Kidney capillary endothelial cell (primary cell): ENCODE measurements around the gene TRIM40.

Source experiments
- DNase-seq: peaks from one replicate; pipeline ENCODE4 v3.0.0-alpha.2; 2018; ENCODE audit warnings: low spot score

TRIM40 gene

GRCh38 chr6:30135757-30136156 lies at the start of gene TRIM40:
TRIM40 (plus strand) TSS chr6:30136140; CDS start chr6:30137037, 897 bp downstream.
- no peak for DNase-seq

DNA sequence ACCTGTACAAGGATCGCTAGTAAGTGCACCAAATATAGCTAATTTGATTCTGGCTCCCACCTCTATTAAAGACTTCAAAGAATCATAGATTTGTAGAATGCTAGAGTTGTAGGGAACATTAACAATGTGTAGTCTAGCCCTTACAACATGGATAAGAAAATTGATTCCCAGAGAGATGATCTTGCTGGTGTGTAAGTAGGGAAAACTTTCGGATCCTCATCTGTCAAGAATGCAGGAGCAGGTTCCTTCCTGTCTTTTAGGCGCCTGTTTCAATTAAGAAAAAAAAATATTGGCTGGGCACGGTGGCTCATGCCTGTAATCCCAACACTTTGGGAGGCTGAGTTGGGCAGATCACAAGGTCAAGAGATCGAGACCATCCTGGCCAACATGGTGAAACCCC lies 48.1 kb upstream of the TRIM40 start:
- DNase-seq: no peak

GRCh38 chr6:30091577-30092381 lies 44.2 kb upstream of the TRIM40 start:
- no peak for DNase-seq

DNA sequence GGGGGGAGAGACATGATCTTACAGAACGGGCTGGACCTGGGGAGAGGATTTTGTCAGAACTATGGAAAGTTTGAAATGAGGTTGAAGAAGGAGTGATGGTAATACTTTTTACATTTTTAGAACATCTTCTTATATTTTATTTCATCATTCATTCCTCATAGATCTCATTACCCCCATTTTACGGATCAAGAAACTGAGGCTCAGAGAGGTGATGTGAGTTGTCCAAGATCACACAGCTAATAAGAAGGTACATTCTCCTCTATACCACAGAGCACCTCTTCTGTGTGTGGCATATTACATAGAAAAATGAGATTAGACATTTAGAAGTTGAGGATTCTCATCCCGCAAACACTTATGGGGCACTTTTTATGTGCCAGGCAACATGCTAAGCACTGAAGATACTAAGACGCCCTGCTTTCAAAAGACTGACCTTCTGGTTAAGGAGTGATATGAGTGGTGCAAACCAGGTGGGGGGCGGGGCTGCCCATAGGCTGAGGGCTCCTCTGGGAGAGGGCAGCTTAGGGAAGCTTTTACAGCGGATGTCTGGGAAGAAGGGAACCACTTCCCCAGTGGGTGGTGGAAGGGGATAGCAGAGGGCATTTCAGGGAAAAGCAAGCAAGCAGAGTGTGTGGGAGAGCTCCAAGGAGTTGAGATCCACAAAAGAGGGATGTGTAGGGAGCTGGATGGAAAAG lies 42.9 kb upstream of the TRIM40 start:
- DNase-seq: no peak

GRCh38 chr6:30093951-30094661 lies 41.8 kb upstream of the TRIM40 start:
- no peak for DNase-seq

GRCh38 chr6:30096829-30097228 lies 39.1 kb upstream of the TRIM40 start:
- DNase-seq: no peak

DNA sequence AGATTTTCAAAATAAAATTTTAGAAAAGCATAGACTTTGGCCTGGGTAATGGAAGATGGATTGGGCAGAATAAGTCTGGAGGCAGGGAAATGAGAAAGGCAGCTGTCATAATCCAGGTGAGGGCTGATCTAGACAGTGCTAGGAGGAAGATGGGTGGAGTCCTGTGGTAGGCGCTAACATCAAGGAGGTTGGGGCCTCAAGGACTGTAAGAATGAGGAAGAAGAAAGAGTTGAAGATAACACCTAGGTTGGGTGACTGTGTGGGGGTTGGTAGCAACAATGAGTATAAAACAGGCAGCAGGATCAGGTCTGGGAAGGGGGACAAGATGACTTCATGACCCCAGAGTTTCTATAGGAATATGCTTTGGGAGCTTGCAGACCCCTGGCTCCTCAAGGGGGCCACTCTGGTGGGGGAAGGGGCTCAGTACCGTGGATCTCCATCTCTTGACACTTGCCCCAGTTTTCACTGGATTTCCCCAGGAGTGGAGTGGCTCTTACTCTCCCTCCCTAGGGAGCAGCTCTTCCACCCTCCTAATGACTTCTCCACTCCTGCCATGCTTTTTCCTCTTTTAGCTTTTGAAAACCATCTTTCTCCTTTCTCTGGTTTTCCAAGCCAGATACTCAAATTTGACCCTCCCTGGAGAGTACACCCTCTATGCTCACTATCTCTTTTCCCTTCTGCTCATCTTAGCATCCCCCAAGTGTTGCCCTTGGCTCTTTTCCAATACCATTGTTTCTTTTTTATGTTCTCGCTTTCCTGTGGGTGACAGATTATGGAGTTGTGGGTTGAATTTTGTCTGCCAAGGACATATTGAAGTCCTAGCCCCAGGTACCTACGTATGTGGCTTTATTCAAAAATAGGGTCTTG lies 37.8 kb upstream of the TRIM40 start:
- no peak for DNase-seq

DNA sequence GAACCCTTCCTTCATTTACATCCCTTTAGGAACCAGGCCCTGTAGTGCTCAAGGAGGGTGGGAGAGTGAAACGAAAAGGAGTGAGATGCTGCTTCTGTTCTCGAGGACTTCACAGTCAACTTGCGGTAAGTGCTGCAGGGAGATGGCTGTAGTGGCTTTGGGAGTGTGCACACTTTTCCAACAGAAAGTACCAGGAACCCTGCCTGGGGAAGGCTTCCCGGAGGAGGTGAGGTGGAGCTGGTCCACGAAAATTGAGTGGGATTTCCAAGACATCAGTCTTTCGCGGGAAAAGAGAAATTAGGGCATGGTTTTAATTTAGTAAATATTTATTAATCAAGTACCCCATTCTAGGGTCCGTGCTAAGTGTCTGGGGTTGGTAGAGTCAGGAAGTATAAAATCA lies 35.8 kb upstream of the TRIM40 start:
- no peak for DNase-seq

DNA sequence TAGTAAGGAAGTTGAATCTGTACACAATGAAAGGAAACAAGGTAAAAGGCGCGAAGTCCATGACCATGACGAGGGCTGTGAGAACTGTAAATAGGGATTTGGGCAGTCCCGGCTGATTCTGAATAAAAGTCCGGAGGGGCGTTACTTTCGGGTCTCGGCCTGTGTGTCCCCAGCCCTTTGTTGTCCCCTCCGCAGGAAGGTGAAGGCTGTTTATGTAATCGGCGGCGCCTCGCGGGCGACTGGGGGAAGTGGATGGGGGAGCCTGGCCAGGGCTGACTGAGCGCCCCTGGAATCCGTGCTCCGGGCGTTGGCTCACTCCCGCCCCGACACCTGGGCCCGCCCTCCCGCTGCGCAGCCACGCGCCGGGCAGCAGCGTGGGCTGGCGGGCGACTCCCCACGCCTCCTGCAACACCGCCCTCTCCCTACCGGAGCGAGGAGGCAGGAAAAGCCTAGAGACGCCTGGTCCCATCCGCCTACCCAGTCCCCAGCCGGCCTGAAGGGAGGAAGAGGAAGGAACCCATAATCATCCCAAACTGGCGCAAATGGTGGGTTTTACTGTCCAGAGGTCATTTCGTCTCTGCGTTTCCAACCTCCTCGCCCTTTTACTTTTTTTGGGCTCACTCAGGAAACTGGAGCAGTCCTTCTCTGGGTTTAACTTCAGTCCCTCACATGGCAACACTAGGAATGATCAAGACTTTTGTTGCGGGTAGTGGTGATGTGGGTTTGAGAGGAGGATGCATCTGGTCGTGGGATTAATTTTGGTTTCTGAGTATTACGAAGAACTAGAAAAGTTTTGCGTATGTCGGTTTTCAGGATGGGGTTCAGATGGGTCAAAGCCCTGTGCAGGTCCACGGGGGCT lies 35.1 kb upstream of the TRIM40 start:
- no peak for DNase-seq

GRCh38 chr6:30101444-30102413 lies 34.2 kb upstream of the TRIM40 start:
- peak; percentile 71 for DNase-seq

DNA sequence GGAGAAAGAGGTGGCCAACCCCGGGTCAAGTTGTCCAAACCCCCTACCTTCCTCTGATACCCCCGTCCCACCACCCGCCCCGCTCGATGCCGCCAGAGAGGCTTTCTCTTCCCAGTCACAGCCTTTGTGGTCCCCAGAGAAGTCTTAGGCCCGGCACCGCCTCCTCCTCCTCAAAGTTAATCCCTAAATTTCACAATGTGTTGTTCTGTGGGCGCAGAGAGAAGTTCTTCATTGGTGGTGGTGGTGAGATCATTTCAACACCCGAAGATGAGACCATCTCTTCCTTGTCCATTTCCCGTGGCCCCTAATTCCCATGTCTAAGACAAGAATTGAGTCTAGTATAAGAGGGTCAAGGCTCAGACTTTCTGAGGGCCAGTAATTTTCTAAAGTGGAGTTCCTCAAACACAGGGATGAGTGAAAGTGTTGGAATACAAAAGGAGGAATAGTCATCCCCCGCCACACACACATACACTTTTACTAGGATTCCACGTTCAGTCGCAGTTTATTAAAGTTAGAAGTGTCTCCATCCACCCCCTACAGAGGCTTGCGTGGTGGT lies 33.4 kb upstream of the TRIM40 start:
- DNase-seq: no peak

DNA sequence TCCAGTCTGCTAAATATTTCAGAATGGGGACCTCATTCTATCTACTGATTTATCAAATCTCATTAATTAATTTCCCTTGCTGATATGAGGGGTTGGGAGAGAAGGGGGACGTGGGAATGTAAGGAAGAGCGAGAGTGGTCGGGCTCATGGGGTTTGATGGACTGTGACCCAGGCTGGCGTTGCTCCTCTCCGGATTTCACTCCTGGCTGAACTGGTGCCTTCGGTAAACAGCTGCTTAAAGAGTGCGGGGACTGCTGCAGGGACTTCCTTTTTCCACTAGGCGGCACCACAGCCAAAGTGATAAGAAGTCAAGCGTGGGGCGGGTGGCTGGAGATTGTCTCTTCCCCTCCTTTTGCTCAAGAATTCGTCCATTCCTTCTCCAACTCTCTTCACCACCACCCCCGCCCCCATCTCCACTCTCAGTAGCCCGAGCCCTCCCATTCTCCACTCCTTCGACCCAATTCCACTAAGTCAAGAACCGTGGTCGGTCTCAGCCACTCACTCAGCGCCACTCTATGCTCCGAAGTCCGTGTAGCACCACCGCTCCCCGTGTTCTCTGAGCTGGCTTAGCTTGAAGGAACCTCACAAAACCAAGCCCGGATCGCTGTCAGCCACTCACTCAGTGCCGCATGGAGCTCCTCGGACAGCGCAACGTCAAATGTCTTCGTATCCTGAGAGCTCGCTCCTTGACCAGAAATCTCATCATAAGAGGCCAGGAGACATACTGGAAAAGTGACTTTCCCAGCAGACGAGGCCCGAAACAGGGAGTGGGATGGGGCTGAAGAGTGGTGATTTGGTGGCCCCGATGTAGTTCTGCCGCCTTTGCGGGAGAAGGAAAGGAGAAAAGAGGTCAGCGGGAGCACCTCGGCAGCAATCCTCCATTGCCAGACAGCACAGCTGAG lies 32.7 kb upstream of the TRIM40 start:
- DNase-seq: peak; percentile 73

GRCh38 chr6:30103872-30104179 lies 32.1 kb upstream of the TRIM40 start:
- DNase-seq: no peak

DNA sequence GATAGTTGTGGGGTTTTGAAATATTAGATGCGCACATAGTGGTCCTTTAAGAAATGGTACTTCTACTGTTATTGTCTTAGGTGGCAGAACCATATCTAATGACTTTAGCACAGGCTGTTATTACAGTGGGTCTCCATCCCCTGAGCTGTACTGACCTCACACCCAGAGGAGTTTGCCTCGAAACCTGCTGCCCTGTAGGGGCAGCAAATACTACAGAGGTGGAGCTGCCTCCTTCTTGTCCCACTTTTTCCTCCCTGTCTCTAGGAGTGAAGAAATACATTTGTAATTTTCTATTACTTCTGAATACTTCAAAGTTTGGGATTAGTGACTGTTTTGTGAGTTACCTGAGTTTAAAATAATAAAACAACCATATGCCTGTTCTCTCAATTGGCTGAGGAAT lies 31.3 kb upstream of the TRIM40 start:
- DNase-seq: no peak

DNA sequence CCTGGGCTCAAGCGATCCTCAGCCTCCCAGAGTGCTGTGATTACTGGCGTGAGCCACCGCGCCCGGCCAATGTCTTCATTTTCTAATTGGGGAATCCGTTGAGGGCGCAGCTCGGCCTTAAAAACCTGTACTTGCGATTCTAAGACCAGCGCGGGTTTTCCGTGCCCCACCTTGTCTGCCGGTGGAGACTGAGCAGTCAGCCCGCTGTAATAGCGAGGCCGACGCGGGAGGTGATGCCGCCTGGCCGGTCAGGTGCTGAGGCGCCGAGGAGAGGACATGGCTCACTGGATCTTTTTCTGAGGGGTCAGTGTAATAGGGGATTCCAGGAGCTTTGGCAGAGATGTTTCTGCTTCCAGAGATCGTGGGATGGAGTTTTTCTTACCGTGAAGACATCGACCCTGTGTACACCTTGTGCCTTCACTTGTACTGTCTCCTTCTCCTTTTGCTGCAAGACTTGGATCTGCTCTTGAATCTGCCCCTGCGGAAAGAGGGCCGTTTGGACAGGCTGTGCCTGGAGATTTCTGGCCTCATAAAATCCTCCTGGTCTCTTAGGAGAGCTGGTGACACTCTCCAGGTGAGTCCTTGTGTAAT lies 24.6 kb upstream of the TRIM40 start:
- no peak for DNase-seq

- DNase-seq: no peak
Measured at GRCh38 chr6:30112402-30112994, 23.4 kb upstream of the TRIM40 start.

DNA sequence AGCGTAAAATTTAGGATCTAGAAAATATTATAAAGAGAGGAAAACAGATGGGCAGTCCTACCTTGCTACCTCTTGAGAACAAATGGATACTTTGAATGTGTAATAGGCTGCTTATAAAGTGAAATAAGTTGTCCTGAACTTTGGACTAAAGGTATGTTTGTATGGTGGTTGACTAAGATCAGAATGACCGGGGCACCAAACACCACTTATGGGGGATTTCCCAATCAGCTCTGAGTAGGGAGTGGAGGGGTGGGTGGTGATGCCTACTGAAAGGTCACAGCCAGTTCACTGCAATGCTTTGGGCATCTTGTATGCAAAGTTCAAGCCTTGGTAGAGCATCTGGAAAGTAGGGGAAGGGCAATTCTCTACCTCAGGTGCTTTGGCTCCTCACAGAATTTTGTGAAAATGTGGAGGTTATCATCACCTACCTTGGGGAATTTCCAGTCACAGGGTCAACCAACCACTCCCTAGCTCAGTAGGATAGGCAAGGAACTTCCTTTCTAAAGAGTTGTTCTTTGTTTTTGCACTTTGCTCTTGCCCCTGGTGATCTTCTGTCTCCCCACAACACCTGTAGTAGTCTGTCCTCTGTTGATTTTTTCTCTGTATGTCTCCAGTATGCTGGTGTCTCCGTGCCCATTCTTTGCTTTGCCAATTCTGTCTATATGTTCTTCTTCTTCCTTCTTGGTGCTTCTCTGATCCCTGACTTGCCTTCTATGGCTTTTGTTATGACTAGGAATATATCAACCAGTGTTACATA lies 22.8 kb upstream of the TRIM40 start, which contains the start of gene TRIM31:
Gene TRIM31 (minus strand): TSS at position 88 of the 757 bp plus-strand sequence. CDS start 285 bp downstream, outside the sequence.
- no peak for DNase-seq
